Activated naive CD4-positive, alpha-beta T cell treated with anti-CD3 and anti-CD28 coated beads for 36 hours (primary cell): ENCODE data around the gene B4GALT2. TPM values are rescaled to one million over a fixed set of nuclear protein-coding genes. Genes with fewer than 3 reads are reported as not detected.

Source experiments
- CTCF ChIA-PET: fragments of 350-600 bp; sonication (Branson Sonifier 250); formaldehyde crosslinking; loops from one replicate; lab custom pipeline; 2021; ENCODE audit warnings: antibody characterized with exemption; lab: Charles Lee
- DNase-seq: peaks from one replicate; pipeline ENCODE4 v3.0.0-alpha.2; 2020
- H3K27ac Mint-ChIP-seq: one replicate; pipeline ENCODE4 v1.8.0; 2021; ENCODE audit warnings: mild to moderate bottlenecking, mixed read lengths
- H3K27me3 Mint-ChIP-seq: one replicate; pipeline ENCODE4 v1.8.0; 2021; ENCODE audit warnings: low read depth, mixed read lengths
- H3K36me3 Mint-ChIP-seq: one replicate; pipeline ENCODE4 v1.8.0; 2021; ENCODE audit warnings: low read depth, mixed read lengths
- H3K4me1 Mint-ChIP-seq: one replicate; pipeline ENCODE4 v1.8.0; 2021; ENCODE audit warnings: low read depth, mixed read lengths
- H3K4me3 Mint-ChIP-seq: one replicate; pipeline ENCODE4 v1.8.0; 2021; ENCODE audit warnings: mild to moderate bottlenecking, moderate library complexity, mixed read lengths
- H3K9me3 Mint-ChIP-seq: one replicate; pipeline ENCODE4 v1.8.0; 2021; ENCODE audit warnings: mixed read lengths
- intact Hi-C: fragments of 100-400 bp; cut with micrococcal nuclease; formaldehyde crosslinking; loops from one replicate; pipeline ENCODE4 v1.15.1; 2023
- total RNA-seq, 2 experiments: library from RNA; stranded (reverse); gene quantifications; one replicate each; pipeline ENCODE4 v1.2.3, GENCODE V29; 2021

B4GALT2 gene
- total RNA-seq, 2 experiments from 2014 or later, result 18.7 to 19.2 TPM

GRCh38 chr1:44000122-44000665, 21.2 kb downstream of the B4GALT2 start:
- no peak overlapping the region for H3K4me3 Mint-ChIP-seq
- H3K27ac Mint-ChIP-seq, result no peak overlapping the region
- H3K36me3 Mint-ChIP-seq, result peaks cover 21% of the 10 kb centered on the region
- no peaks in the 10 kb centered on the region for H3K9me3 Mint-ChIP-seq
- intact Hi-C loops, result no loop called here
- H3K27me3 Mint-ChIP-seq, result no peaks in the 10 kb centered on the region
- no peak for DNase-seq
- CTCF ChIA-PET, result interaction anchor here (0.6 kb wide), 1 partner anchor 11 kb away, joined by 3 read pairs; no protein-coding TSS in a partner anchor
- H3K4me1 Mint-ChIP-seq, result no peaks in the 10 kb centered on the region

GRCh38 chr1:44002165-44002564, 23.2 kb downstream of the B4GALT2 start:
- no peaks in the 10 kb centered on the region for H3K4me1 Mint-ChIP-seq
- H3K4me3 Mint-ChIP-seq, result no peak overlapping the region
- no peaks in the 10 kb centered on the region for H3K9me3 Mint-ChIP-seq
- CTCF ChIA-PET, result interaction anchor here (5.7 kb wide), 1 partner anchor 45 kb away, joined by 67 read pairs; no protein-coding TSS in a partner anchor
- intact Hi-C loops, result no loop called here
- peaks cover 25% of the 10 kb centered on the region for H3K36me3 Mint-ChIP-seq
- no peak for DNase-seq
- H3K27me3 Mint-ChIP-seq, result no peaks in the 10 kb centered on the region
- H3K27ac Mint-ChIP-seq, result no peak overlapping the region

- Mint-ChIP-seq H3K27ac (no peak overlapping the region), H3K27me3 (no peaks in the 10 kb centered on the region), H3K4me1 (no peaks in the 10 kb centered on the region), H3K36me3 (peaks cover 25% of the 10 kb centered on the region), H3K9me3 (no peaks in the 10 kb centered on the region), H3K4me3 (no peak overlapping the region)
- intact Hi-C loops, result no loop called here
- DNase-seq, result no peak
- CTCF ChIA-PET, result interaction anchor here (0.8 to 5.7 kb wide), 2 partner anchors 34 to 45 kb away, joined by 4 to 67 read pairs; no protein-coding TSS in a partner anchor
Measured at GRCh38 chr1:44002606-44003157, 23.7 kb downstream of the B4GALT2 start.

- CTCF ChIA-PET, result no interaction called here
- peaks cover 13% of the 10 kb centered on the region for H3K36me3 Mint-ChIP-seq
Measured at GRCh38 chr1:44008259-44008658, 29.2 kb downstream of the B4GALT2 start.

DNA sequence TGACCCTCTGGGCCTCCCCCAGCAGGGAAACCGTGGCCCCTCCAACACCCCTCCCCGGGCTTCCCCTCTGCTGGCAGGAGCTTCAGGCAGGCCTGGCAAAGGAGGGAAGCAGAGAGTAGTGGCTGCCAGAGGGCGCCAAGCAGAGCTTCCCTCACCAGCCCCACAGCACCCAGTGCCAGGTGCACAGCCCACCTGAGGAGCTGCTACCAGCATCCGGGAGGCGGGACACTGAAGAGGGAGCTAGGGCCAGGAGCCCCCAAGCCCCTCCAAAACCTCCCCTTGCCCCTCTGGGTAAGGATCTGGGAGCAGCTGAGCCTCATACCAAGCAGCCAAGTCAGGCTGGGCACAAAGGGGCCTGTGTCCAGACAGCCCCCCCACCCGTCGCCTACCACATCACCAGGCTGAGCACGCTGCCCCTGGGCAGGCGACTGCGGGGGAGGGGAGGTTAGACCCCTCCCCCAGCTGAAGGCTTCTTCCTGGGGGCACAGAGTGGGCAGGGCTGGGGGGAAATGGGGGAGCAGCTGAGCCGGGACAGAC, 32.0 kb downstream of the B4GALT2 start:
- no peaks in the 10 kb centered on the region for H3K27me3 Mint-ChIP-seq
- DNase-seq, result no peak
- no peaks in the 10 kb centered on the region for H3K9me3 Mint-ChIP-seq
- H3K27ac Mint-ChIP-seq, result no peak overlapping the region
- H3K4me1 Mint-ChIP-seq, result peaks cover 16% of the 10 kb centered on the region
- no peak overlapping the region for H3K4me3 Mint-ChIP-seq
- intact Hi-C loops, result no loop called here
- CTCF ChIA-PET, result interaction anchor here (0.6 to 1.9 kb wide), 6 partner anchors 17 to 519 kb away, joined by 3 to 5 read pairs (median 4); no protein-coding TSS in a partner anchor
- H3K36me3 Mint-ChIP-seq, result peaks cover 2% of the 10 kb centered on the region

More at GRCh38 chr1:44008259-44008658, 29.2 kb downstream of the B4GALT2 start:
- DNase-seq, result no peak
- intact Hi-C loops, result no loop called here
- no peak overlapping the region for H3K27ac Mint-ChIP-seq
- no peaks in the 10 kb centered on the region for H3K27me3 Mint-ChIP-seq
- H3K4me1 Mint-ChIP-seq, result peaks cover 6% of the 10 kb centered on the region
- H3K9me3 Mint-ChIP-seq, result no peaks in the 10 kb centered on the region
- no peak overlapping the region for H3K4me3 Mint-ChIP-seq

GRCh38 chr1:44012404-44012803, 33.4 kb downstream of the B4GALT2 start:
- Mint-ChIP-seq H3K36me3 (no peaks in the 10 kb centered on the region), H3K27ac (peak overlapping the region; percentile 20), H3K9me3 (no peaks in the 10 kb centered on the region), H3K4me1 (peaks cover 16% of the 10 kb centered on the region), H3K27me3 (no peaks in the 10 kb centered on the region), H3K4me3 (no peak overlapping the region)
- DNase-seq, result no peak
- CTCF ChIA-PET, result interaction anchor here (1.1 kb wide), 1 partner anchor 24 kb away, joined by 3 read pairs; no protein-coding TSS in a partner anchor
- intact Hi-C loops, result no loop called here

DNA sequence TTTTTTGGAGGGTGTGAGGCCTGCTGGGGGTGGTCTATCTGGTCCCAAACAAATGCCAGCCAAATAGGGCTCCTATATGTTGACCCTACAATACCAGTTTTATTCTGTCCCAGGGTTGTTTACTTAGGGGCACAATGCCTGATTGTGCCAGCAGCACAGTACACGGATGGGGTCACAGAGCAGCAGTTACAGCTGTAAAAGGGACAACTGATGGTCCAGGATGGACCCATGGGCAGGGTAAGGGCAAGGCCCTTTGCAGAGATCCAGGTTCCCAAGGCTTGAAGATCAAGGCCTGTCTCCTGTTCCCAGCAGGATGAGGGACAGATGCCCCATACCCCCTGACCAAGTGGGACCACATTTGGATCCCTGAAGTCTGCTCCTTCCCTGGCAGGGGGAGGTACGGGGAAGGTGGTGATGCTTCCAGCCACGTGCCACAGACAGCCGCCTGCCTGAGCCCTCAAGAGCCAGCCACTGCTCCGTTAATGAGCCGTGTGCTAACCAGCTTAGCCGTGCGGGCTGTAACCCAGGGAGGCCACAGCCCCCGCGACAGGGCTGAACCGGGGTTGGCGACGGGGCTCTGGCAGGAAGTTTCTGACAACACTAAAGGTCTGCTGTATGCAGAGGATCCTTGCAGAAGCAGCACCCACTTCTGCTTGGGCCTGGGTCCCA, 34.1 kb downstream of the B4GALT2 start:
- intact Hi-C loops, result no loop called here
- H3K36me3 Mint-ChIP-seq, result no peaks in the 10 kb centered on the region
- no peaks in the 10 kb centered on the region for H3K27me3 Mint-ChIP-seq
- H3K27ac Mint-ChIP-seq, result no peak overlapping the region
- peaks cover 16% of the 10 kb centered on the region for H3K4me1 Mint-ChIP-seq
- DNase-seq, result no peak
- CTCF ChIA-PET, result interaction anchor here (2.0 to 2.5 kb wide), 2 partner anchors 8 to 23 kb away, joined by 9 to 16 read pairs; no protein-coding TSS in a partner anchor
- H3K4me3 Mint-ChIP-seq, result no peak overlapping the region
- no peaks in the 10 kb centered on the region for H3K9me3 Mint-ChIP-seq

GRCh38 chr1:44013949-44014348, 34.9 kb downstream of the B4GALT2 start:
- intact Hi-C loops, result no loop called here
- Mint-ChIP-seq H3K27me3 (no peaks in the 10 kb centered on the region), H3K4me3 (no peak overlapping the region), H3K36me3 (no peaks in the 10 kb centered on the region), H3K9me3 (no peaks in the 10 kb centered on the region), H3K27ac (no peak overlapping the region), H3K4me1 (peaks cover 16% of the 10 kb centered on the region)
- CTCF ChIA-PET, result interaction anchor here (0.8 to 2.5 kb wide), 3 partner anchors 8 to 22 kb away, joined by 3 to 16 read pairs (median 9); no protein-coding TSS in a partner anchor
- DNase-seq, result no peak

GRCh38 chr1:44014365-44015104, 35.5 kb downstream of the B4GALT2 start:
- Mint-ChIP-seq H3K4me1 (peaks cover 16% of the 10 kb centered on the region), H3K4me3 (no peak overlapping the region), H3K9me3 (no peaks in the 10 kb centered on the region), H3K36me3 (peaks cover 2% of the 10 kb centered on the region), H3K27ac (no peak overlapping the region), H3K27me3 (no peaks in the 10 kb centered on the region)
- DNase-seq, result no peak
- CTCF ChIA-PET, result interaction anchor here (0.7 to 2.5 kb wide), 4 partner anchors 9 to 35 kb away, joined by 3 to 16 read pairs (median 6); no protein-coding TSS in a partner anchor
- intact Hi-C loops, result no loop called here

- CTCF ChIA-PET, result interaction anchor here (0.7 to 2.5 kb wide), 3 partner anchors 10 to 34 kb away, joined by 3 to 16 read pairs (median 9); no protein-coding TSS in a partner anchor
- H3K27ac Mint-ChIP-seq, result no peak overlapping the region
- no peaks in the 10 kb centered on the region for H3K27me3 Mint-ChIP-seq
- no peak for DNase-seq
- peaks cover 16% of the 10 kb centered on the region for H3K4me1 Mint-ChIP-seq
- no peaks in the 10 kb centered on the region for H3K9me3 Mint-ChIP-seq
- H3K4me3 Mint-ChIP-seq, result no peak overlapping the region
- peaks cover 2% of the 10 kb centered on the region for H3K36me3 Mint-ChIP-seq
- intact Hi-C loops, result no loop called here
Measured at GRCh38 chr1:44015206-44015605, 36.2 kb downstream of the B4GALT2 start.

DNA sequence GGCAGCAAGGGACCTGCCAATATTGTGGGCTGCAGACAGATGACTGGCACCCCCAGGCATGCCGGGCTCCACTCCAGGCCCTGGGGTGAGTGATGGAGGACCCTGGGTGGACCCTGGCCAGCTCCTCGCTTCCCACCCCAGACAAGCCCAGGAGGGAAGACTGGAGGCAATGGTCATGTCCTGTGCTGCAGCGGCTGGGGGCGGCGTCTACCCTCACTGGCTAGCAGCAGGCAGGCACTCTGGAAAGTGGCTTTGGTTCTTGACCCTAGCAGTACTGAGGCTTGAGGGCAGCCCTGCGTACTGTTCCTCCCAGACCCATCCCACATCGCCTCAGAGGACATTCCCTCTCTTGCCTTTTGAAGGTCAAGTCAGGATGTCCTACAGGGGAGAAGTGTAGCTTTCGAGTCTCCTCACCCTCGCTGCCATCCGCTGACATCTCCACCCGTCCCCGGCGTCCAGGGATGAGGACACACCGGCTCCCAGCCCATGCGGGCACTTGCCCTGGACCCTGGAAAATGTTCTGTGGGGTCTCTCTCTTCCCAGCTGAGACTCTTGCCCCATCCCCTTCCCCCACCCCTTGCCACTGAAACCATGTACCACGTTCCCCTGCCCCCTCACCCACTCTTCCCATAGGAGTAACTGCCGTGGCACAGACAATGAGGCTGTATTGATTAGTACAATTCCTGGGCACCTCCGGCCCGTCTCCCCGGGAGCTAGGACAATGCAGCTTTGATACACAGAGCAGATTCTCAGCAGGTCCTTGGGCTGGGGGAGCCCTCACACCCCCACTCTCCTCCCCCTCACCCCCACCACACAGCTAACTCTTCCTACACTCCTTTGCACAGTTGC, 37.3 kb downstream of the B4GALT2 start:
- DNase-seq, result no peak
- Mint-ChIP-seq H3K9me3 (no peaks in the 10 kb centered on the region), H3K4me3 (no peak overlapping the region), H3K36me3 (peaks cover 7% of the 10 kb centered on the region), H3K4me1 (peaks cover 16% of the 10 kb centered on the region), H3K27me3 (no peaks in the 10 kb centered on the region), H3K27ac (no peak overlapping the region)
- intact Hi-C loops, result no loop called here
- CTCF ChIA-PET, result interaction anchor here (0.6 to 1.0 kb wide), 3 partner anchors 10 to 71 kb away, joined by 3 to 4 read pairs (median 3); no protein-coding TSS in a partner anchor
